Retinal pigment epithelial cell (primary cell): Measurements from ENCODE around the gene PHRF1.

Experiments
- DNase-seq: peaks from one replicate; pipeline ENCODE4 v3.0.0-alpha.2; 2010; ENCODE audit warnings: low read depth
- H3K4me3 ChIP-seq: 2 replicates; pipeline ENCODE4 v1.5.1; 2011; ENCODE audit warnings: mild to moderate bottlenecking, low read length, control low read depth, moderate library complexity
- TF ChIP-seq, protein P1 (sequence below): conservative IDR thresholded peaks from 2 replicates; pipeline ENCODE4 v1.5.1; 2011; ENCODE audit warnings: low read depth, low read length, control low read depth, inconsistent platforms

PHRF1 gene

DNA sequence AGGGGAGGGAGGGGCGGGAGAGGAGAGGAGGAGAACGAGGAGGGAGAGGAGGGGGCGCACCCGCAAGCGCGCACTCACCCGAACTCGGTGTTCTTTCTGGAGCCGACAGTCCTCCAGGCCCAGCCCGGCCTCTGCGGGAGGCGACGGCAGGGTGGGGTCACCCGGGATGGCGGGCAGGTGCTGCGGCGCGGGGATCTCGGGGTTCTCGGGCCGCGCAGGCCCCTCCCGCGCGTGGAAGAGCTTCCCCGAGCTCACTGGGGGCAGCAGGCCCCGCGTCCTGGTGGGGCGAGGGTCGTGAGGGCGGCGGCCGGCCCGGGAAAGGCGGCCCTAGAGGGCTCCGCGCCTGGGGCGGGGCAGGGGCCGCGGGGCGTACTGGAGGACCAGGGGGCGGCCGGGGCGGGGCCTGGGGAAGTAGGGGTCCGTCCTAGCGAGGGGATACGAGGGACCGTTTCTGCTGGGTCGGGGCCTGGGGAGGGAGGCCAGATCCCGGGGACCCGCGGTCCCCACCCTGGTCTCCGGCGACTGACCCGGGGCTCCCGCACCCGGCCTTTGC is 21.0 kb upstream of the PHRF1 start:
- TF ChIP-seq, protein P1, sequence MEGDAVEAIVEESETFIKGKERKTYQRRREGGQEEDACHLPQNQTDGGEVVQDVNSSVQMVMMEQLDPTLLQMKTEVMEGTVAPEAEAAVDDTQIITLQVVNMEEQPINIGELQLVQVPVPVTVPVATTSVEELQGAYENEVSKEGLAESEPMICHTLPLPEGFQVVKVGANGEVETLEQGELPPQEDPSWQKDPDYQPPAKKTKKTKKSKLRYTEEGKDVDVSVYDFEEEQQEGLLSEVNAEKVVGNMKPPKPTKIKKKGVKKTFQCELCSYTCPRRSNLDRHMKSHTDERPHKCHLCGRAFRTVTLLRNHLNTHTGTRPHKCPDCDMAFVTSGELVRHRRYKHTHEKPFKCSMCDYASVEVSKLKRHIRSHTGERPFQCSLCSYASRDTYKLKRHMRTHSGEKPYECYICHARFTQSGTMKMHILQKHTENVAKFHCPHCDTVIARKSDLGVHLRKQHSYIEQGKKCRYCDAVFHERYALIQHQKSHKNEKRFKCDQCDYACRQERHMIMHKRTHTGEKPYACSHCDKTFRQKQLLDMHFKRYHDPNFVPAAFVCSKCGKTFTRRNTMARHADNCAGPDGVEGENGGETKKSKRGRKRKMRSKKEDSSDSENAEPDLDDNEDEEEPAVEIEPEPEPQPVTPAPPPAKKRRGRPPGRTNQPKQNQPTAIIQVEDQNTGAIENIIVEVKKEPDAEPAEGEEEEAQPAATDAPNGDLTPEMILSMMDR: no peak
- H3K4me3 ChIP-seq: peak overlapping the region; percentile 26
- no peak for DNase-seq

DNA sequence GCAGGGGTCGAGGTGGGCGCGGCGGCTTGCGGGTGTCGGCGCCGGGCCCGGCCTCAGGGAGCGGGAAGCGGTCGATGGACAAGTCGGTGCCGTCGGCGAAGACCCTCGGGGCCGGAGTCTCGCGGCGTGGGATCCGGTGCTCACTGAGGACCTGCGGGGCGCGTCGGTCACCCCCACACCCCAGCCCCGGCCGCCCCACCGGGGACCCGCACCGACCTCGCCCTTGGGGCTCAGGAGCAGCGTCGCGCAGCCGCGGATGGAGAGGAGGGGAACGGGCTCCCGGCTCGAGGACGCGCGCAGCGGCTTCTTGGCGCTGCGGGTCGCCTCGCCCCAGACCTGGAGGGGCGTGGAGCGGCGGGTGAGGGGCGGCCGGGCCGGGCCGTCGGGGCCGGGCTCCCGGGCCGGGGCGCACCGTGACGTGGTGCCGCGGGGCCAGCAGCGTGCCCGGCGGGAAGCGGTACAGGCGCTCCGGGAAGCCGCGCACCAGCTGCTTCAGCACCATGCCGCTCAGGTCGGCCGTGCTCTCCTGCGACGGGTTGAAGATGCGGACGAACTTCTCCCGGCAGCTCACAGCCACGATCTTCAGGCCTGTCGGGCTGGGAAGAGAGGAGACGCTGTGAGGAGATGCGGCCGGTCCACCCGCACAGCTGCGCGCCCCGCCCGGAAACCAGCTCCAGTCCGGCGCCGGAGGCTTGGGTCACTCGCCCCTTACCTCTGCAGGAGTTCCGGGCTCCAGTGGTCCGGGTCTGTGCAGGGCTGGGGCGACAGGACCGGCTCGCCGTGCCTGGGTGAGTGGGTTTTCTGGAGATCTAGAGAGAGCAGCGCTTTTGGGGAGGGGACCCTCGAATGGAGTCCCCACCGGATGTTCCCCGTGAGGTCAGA is 20.2 kb upstream of the PHRF1 start:
- TF ChIP-seq, protein P1: no peak
- no peak for DNase-seq
- H3K4me3 ChIP-seq: no peak overlapping the region

GRCh38 chr11:556662-557256 is 19.5 kb upstream of the PHRF1 start:
- H3K4me3 ChIP-seq: no peak overlapping the region
- TF ChIP-seq, protein P1: no peak
- DNase-seq: no peak

DNA sequence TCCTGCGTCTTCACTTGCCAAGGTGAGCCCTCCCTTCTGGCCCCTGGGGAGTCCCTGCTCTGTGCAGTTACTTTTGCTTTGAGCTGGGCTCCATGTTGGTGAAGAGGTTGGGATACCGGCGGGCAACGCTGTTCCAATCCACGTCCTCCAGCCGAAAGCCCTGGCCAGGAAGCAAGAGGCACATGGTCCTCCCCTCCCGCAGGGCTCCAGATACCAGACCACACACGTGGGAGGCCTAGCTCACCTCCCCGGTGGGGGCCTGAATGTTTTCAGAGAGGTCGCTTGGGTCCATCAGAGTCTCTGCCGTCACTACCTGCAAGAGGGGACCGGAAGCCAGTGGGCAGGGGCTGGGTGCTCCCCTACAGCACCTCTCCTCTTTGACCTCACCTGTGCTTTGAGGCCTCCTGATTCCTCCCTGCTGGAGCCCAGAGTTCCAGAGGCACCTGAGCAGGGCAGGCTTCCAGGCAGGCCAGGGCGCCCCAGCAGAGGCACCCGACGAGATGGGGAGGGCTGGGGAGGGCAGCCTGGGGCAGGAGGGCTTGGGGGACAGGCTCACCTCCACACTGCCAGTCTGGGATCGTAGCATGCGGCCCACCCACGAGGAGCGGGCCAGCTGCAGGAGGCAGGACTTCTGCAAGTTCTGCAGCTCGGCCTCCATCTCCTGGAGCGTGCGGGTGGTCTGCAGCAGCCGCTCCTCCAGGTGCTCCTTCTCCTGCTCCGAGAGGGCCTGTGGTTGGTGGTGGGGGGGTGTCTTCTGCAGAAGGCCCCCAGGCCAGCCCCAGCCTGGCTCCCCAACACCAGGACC is 18.7 kb upstream of the PHRF1 start:
- TF ChIP-seq, protein P1: no peak
- no peak overlapping the region for H3K4me3 ChIP-seq
- DNase-seq: no peak

DNA sequence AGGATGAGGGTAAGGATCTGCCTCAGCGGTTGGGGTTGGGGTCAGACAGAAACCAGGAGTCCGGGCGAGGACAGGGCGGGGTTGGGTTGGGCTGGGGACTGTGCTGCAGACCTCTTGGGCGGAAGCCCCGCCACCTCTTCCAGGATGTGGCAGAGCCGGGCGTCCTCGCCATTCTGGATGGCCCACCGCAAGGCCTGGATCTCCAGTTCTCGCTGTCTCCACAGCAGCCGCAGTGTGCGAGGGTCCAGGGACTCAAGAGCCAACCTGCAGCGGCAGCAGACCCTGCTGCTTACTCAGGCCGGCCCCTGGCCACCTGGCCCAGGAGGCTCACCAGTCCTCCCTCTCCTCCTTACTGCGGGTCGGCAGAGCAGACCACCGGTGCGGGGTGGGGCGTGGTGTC is 17.8 kb upstream of the PHRF1 start:
- DNase-seq: no peak
- TF ChIP-seq, protein P1: no peak
- H3K4me3 ChIP-seq: no peak overlapping the region

GRCh38 chr11:559020-559620 is 17.1 kb upstream of the PHRF1 start:
- no peak for DNase-seq
- no peak overlapping the region for H3K4me3 ChIP-seq
- TF ChIP-seq, protein P1: no peak
